HG03378 (cell line): ENCODE measurements around the gene CHRM2.
"Not testable (repeated sequence)": the region's sequence is repeated elsewhere in the genome, so short reads cannot be mapped to it uniquely, and the experiment has no call there.

Source experiments
- ATAC-seq: cut with Tn5 transposase; IDR thresholded peaks from one replicate; pipeline ENCODE4 v1.9.1; 2021; ENCODE audit warnings: mild to moderate bottlenecking, moderate library complexity; ENCODE audit not compliant: unreplicated experiment

The CHRM2 gene

GRCh38 chr7:136868496-136869000, at the start of gene CHRM2:
Gene CHRM2 (plus strand): TSS chr7:136868652. CDS start chr7:137014866, 146,214 bp downstream.
- no peak for ATAC-seq

- not testable (repeated sequence) for ATAC-seq
Measured at GRCh38 chr7:136831398-136831797, 37.1 kb upstream of the CHRM2 start.

GRCh38 chr7:136845899-136846465, 22.5 kb upstream of the CHRM2 start:
- ATAC-seq: no peak

DNA sequence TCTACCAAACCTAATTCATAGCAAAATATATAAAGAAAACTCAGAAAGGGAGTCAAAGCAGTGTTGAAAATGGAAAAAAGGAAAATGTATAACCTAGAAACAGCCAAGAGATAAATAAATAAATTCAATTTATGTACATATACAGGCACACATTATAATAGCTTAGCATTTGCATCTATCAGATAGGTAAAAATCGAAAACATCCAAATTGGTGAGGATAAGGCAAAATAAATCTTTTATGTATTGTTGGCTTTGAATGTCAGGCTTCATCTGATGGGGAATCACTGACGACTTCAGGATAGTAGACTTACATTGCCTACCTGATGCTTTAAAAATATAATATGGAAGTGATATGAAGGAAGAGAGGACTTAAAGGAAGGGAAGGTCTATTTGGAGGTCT, 20.6 kb upstream of the CHRM2 start:
- ATAC-seq: no peak

DNA sequence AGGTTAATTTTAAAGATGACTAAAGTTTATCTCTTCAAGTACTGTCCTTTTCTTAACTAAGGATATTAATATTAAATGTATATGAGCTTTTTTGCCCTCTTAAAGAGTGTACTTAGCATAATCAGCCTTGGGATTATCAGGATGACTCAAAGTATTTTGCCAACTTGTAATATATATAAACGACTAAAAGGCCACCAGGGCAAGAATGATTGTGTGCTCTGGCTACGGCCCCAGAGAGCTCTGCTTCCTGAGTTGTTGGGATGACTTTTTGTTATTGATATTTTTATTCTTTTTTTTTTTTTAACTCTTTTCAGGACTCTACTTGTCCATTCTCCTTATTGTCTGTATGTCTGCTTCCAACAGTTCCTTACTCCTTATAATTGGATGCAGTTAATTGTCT, 14.8 kb upstream of the CHRM2 start:
- ATAC-seq: no peak

DNA sequence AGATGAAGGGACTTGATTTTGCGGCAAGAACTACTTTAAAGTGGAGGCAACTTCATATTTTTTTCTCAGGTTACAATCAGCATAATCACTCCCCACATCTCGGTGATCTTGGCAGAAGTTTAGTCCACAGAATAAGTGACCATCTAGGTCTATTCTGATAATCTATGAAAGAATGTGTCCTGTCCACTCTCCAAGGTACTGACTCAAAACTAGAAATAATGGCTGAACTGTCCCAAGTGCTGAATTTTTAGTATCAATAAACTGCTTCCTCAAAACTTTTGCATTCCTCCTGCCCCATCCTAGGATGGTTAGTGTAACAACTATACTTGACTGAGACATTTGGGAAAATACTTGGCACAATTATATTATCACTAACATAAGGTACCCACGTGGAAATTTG, 10.9 kb upstream of the CHRM2 start:
- no peak for ATAC-seq

DNA sequence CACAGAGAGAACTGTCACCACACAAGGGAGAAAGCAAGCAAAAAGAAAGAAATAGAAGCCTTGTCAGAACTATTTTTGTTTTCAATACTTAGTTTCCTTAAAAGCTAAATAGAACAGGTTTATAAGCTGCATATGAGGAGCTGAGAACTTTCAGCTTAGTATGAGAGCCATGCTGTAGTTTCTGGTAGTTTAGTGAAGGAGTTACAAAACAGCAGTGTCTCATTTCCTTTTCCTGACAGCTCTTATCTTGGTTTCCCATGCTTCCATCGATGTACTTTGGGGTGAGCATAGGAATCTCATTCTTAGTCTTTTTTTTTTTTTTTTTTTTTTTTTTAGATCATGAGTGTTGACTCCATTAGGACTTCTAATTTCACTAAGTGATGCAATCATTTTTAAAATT, 8.6 kb upstream of the CHRM2 start:
- no peak for ATAC-seq

DNA sequence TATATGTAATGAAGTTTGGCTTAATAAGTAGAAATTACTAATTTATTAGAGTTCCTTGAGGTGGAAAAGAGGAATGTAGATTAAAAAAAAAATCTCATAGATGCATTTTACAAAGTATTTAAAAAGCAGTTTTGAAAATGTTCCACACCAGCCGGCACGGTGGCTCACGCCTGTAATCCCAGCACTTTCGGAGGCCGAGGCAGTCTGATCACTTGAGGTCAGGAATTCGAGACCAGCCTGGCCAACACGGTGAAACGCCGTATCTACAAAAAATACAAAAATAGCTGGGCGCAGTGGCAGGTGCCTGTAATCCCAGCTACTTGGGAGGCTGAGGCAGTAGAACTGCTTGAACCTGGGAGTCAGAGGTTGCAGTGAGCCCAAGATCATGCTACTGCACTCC, 3.2 kb upstream of the CHRM2 start:
- no peak for ATAC-seq

GRCh38 chr7:136865777-136866176, 2.7 kb upstream of the CHRM2 start:
- ATAC-seq: no peak

DNA sequence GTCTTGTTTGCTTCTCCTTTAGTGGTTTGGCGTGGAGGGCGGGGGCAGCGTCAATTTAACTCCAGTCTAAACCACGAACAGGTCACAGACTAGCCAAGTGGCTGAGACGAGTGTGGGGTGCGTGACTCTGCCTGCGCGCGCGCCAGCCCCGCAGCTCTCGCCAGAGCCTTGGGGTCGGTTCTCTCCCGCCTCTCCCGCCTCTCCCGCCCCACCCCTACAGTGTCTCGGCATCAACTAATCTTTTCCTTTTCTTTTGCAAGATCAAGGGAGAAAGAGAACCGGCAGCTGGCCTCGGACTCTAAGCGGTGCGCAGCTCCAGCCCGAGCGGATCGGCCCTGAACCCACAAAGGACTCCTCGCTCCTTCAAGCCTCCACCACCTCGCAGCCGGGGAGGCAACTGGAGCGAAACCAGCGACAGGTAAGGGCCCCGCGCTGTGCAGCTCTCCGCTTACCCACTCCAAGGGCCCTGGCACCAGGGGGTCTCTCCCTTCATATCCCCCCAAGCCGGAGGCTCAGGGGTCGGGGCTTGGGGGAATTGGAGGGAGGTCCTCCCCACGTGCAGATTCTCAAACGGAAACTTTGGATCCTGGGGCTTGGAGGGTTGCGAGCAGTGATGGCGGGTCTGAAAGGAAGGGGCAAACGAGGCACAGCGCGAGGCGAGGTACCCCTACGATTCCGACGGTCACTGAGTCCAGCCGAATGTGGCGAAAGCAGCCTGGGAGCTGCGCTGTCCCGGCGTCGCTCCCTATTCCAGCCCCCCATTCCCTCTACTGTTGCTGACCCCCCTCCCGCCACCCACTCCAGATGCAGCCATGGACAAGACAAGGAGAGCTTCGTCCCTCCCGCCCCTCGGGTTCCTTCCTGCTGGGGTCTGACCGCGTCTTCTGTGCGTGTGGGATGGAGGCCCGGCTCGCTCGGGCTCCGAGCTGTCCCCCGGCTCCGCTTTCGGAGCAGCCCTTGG, 829 bp downstream of the CHRM2 start:
- ATAC-seq: no peak

DNA sequence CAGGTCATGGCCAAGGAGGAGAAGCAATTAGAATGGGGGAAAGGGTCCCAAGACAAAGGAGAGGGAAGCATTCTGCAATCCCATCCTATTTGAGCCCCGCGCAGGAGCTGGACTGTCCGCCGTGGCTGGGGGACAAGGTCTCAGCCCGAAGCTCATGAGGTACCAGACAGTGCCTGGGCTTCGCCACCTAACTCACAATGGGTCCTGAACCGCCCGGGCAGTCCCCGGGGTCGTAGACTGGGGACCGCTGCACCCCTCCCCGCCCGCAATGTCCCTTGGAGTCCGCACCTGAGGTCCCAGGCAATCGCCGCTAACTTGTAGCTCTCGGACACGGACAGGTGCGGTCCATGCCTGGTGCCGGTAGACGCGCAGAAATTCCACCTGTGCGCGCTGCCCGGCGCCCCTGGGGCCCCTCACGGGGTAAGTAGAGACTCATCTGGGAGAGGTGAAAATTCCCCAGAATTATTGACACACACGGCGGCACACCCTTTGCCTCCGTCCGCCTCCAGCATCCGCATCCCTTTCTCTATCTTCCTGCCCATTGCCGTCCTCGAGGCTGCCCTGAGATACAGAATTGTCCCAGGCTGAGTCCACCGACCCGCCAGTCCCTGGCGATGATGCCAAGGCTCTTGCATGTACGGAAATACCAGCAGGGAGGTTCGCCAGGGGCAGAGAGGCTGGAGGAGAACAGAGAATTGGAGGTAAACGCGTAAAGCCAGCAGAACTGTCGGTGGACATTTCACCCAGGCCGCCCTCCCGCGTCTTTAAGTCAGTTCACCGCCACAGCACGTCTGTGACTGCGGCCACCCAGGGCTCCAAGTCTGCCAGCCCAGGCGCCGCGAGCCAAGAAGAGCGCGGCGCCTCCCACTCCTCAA, 1.8 kb downstream of the CHRM2 start:
- ATAC-seq: no peak

DNA sequence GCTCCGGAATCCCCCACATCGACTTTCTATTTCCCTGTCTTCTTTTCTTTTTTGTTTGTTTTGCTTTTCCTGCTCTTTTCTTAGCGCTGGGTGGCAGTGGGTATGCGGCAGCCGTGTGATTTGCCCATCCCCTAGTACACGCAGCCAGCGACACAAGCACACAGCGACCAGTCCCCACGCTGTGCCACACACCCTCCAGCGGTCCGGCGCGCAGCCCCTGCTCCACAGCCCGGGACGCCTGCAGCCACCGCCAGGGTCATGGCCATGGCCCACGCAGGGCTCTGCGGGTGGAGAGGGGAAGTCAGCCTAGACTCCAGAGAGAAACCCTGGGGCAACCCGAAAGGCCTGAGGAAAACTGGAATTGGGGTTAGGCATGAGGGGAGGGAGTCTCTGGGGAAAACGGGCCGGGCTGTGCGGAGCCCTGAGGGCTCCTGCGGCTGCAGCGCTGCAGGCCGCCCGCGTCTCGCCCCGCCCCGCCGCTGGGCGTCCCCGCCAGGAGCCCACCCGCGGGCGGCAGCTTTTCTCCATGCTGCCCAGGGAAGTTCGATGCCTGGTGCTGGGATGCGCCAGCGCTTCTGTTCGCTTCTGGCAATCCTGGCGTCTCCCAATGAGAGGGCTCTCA, 2.5 kb downstream of the CHRM2 start:
- no peak for ATAC-seq

DNA sequence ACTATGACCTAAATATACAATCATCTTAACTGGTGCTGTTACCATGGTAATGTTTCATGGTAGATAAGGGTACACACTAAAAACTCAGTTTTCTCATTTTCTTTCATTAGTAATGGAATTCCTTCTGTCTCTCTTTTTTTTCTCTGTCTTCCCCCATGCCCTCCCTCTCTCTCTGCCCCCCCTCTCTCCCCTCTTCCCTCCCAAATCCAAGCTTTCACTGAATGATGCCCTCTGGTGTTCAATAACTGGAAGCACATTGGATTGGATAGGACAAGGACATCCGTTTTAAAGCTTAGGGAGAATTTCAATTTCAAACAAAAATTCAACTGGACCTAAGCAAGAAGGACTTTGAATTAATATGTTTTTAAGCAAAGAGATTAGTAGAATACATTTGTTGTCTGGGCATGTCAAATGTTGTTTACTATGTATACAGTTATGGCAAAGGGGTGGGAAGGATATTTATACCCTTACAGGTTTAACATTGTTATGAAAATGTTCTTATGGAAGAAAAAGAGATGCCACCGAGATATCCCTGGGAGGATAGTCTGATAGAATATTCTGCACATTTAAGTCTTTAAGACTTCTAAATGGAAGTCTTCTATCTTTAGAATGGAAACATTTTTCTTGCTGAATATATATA, 6.1 kb downstream of the CHRM2 start:
- no peak for ATAC-seq

DNA sequence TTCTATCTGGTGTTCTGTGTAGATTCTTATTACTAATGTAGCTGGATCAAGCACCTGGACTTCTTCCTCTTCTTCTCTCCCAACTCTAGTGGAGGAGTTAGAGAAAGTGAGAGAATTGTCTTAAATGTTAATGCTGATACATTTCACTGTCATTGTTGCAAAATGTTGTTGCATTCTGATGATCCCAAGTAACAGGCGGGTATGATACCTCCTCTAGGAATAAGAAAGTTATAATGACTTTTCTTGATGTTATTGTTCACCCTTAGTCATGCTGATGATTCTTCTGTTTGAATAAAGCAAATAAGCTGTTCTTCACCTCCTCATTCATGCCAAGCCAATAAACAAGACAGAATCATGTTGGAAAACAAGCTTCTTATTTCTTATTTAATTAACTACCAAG, 9.1 kb downstream of the CHRM2 start:
- ATAC-seq: no peak

- no peak for ATAC-seq
Measured at GRCh38 chr7:136877990-136878389, 9.5 kb downstream of the CHRM2 start.

- no peak for ATAC-seq
Measured at GRCh38 chr7:136878878-136879277, 10.4 kb downstream of the CHRM2 start.

DNA sequence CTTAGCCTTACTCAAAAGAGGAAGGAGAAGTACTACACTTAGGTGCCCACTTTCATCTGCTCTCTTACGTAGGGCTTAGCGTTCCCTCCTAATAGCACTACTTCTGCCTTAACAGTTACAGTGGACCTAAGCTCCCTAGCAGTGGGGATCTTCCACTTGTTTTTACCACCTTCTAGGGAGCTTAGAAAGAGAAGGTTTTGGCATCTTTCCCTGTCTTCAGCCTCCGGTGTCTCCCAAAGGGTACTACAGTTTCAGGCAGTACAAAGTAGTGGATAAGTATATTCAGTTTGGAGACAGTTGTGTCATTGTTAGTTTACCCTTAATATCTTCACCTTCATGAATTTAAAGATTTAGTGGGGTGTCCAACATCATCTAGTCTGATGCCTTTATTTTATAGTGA, 14.6 kb downstream of the CHRM2 start:
- no peak for ATAC-seq

GRCh38 chr7:136884492-136884891, 16.0 kb downstream of the CHRM2 start:
- no peak for ATAC-seq

DNA sequence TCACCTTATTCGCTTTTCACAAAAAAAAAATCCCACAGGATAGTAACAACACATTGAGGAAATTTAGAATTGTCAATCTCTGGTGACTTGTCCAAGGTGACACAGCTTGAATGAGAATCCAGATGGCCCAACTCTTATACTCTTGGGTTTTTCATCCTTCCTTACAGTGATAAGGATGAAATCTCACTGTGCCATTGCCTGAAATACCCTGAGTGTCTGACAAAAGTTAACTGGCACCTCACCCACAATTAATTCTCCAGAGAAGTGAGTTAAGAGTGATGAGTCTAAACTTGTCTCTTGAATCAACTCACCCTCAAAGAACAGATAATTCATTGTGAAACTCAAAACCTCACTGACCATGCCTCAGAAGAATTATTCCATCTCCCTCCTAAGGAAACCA, 18.9 kb downstream of the CHRM2 start:
- no peak for ATAC-seq

DNA sequence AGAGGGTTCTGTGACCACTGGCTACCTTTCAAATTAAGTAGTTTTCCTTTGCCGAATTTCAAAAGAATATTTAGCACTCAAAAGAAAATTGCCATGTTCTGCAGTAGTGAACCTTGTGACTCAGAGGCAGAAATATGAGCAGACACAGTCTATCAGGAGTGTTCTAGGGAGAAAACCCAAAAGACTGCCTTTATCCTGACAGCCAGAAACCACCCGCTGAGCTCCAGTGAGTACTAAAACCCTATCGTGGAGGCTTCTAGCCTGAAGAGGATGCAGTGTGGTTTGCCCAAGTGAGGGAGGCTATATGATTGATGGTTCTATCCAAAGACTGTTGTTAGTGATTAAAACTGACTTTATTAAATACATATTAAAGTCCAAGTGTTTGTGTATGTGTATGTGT, 21.9 kb downstream of the CHRM2 start:
- no peak for ATAC-seq
